H1 (cell line): Measurements from ENCODE around the gene LHFPL3. TPM values are rescaled to one million over a fixed set of nuclear protein-coding genes. Genes with fewer than 3 reads are reported as not detected.

Source experiments
- CTCF ChIA-PET: fragments of 300-600 bp; sonication (Branson Sonifier 250); formaldehyde crosslinking; loops from one replicate; lab custom pipeline; 2021; ENCODE audit not compliant: partially characterized antibody; lab: Charles Lee
- POLR2A ChIA-PET: fragments of 300-600 bp; sonication (Branson Sonifier 250); formaldehyde crosslinking; loops from one replicate; lab custom pipeline; 2021; ENCODE audit warnings: inconsistent platforms; ENCODE audit not compliant: partially characterized antibody; lab: Charles Lee
- DNase-seq, 2 experiments: peaks; one replicate each; pipeline versions ENCODE4 v3.0.0 to v3.0.0-alpha.2; 2010 to 2022; ENCODE audit warnings: low spot score in 2 of 2, low read depth in 1 of 2, mixed read lengths in 1 of 2
- FAIRE-seq: peaks from 2 replicates; lab custom pipeline; 2011; peaks lifted over from hg19 to GRCh38; lab: Jason Lieb, UNC
- H2AFZ ChIP-seq: 2 replicates; pipeline ENCODE4 v1.8.1; 2012; ENCODE audit warnings: low read length, inconsistent platforms
- H2AK5ac ChIP-seq: 2 replicates; pipeline ENCODE4 v1.6.1; 2013; ENCODE audit warnings: low read depth, low read length
- H2BK120ac ChIP-seq: replicated peaks from 2 replicates; pipeline ENCODE3; 2013; ENCODE audit warnings: low read depth, low read length, inconsistent platforms
- H2BK12ac ChIP-seq: 2 replicates; pipeline ENCODE4 v1.6.1; 2013; ENCODE audit warnings: low read depth, low read length
- H2BK15ac ChIP-seq: 2 replicates; pipeline ENCODE4 v1.6.1; 2013; ENCODE audit warnings: low read length
- H2BK20ac ChIP-seq: 2 replicates; pipeline ENCODE4 v1.6.1; 2013; ENCODE audit warnings: low read length
- H2BK5ac ChIP-seq: 2 replicates; pipeline ENCODE4 v1.6.1; 2013; ENCODE audit warnings: low read depth, low read length
- H3K14ac ChIP-seq: 2 replicates; pipeline ENCODE4 v1.6.1; 2013; ENCODE audit warnings: inconsistent platforms; ENCODE audit not compliant: insufficient read length
- H3K18ac ChIP-seq: 2 replicates; pipeline ENCODE4 v1.6.1; 2013; ENCODE audit warnings: low read length; ENCODE audit errors: extremely low read depth
- H3K23ac ChIP-seq: 2 replicates; pipeline ENCODE4 v1.6.1; 2013; ENCODE audit warnings: inconsistent platforms; ENCODE audit not compliant: insufficient read length
- H3K23me2 ChIP-seq: 2 replicates; pipeline ENCODE4 v1.6.1; 2013; ENCODE audit warnings: low read depth, low read length
- H3K27ac ChIP-seq: 2 replicates; pipeline ENCODE4 v1.6.1; 2011; ENCODE audit warnings: low read depth, low read length, inconsistent platforms
- H3K27me3 ChIP-seq, 4 experiments: replicated peaks in 1 of 4; 1 replicate in 1 of 4; 2 replicates in 3 of 4; pipeline versions ENCODE4 v1.6.1 to v1.8.1; 2011 to 2013; ENCODE audit warnings: low read length in 3 of 4, mild to moderate bottlenecking in 3 of 4, inconsistent platforms in 2 of 4, mixed read lengths in 2 of 4, moderate library complexity in 1 of 4; ENCODE audit not compliant: control insufficient read depth in 3 of 4, insufficient read depth in 3 of 4; ENCODE audit errors: extremely low read depth in 1 of 4
- H3K36me3 ChIP-seq, 4 experiments: 2 replicates each; pipeline versions ENCODE4 v1.6.1 to v1.8.1; 2011 to 2013; ENCODE audit warnings: mild to moderate bottlenecking in 4 of 4, low read length in 3 of 4, moderate library complexity in 2 of 4, control low read depth in 1 of 4, inconsistent platforms in 1 of 4; ENCODE audit not compliant: insufficient read depth in 4 of 4, control insufficient read depth in 2 of 4
- H3K4ac ChIP-seq: replicated peaks from 2 replicates; pipeline ENCODE3; 2013; ENCODE audit warnings: low read length, low read depth, mixed read lengths, inconsistent platforms; ENCODE audit not compliant: insufficient read length
- H3K4me1 ChIP-seq, 4 experiments: replicated peaks in 1 of 4; 1 replicate in 1 of 4; 2 replicates in 3 of 4; pipeline versions ENCODE4 v1.6.1 to v1.8.1; 2011 to 2013; ENCODE audit warnings: low read length in 3 of 4, inconsistent platforms in 2 of 4, mixed read lengths in 1 of 4; ENCODE audit not compliant: insufficient read depth in 4 of 4, control insufficient read depth in 3 of 4
- H3K4me2 ChIP-seq, 2 experiments: 2 replicates each; pipeline versions ENCODE4 v1.6.1 to v1.8.1; 2011 to 2013; ENCODE audit warnings: low read depth in 2 of 2, low read length in 2 of 2, control low read depth in 1 of 2, inconsistent platforms in 1 of 2, mild to moderate bottlenecking in 1 of 2; ENCODE audit not compliant: insufficient read depth in 1 of 2
- H3K4me3 ChIP-seq, 4 experiments: fragments of 200-600, 300-600 bp in 1 of 4; sonication (generic), shearing (Covaris generic), sonication (Bioruptor Twin) in 1 of 4; 2 replicates each; pipeline versions ENCODE4 v1.5.1 to v1.8.1; 2011 to 2016; ENCODE audit warnings: low read length in 4 of 4, low read depth in 3 of 4, control low read depth in 2 of 4, inconsistent platforms in 2 of 4, mild to moderate bottlenecking in 2 of 4, mixed read lengths in 1 of 4, moderate library complexity in 1 of 4; ENCODE audit not compliant: insufficient read depth in 2 of 4; ENCODE audit errors: extremely low read depth in 1 of 4
- H3K56ac ChIP-seq: replicated peaks from 2 replicates; pipeline ENCODE3; 2013; ENCODE audit warnings: low read depth, mild to moderate bottlenecking, mixed read lengths, low read length, inconsistent platforms; ENCODE audit not compliant: insufficient read length
- H3K79me1 ChIP-seq: 2 replicates; pipeline ENCODE4 v1.6.1; 2013; ENCODE audit warnings: low read depth, low read length, control low read depth
- H3K79me2 ChIP-seq, 2 experiments: 2 replicates each; pipeline versions ENCODE4 v1.6.1 to v1.8.1; 2012 to 2013; ENCODE audit warnings: low read length in 2 of 2, mild to moderate bottlenecking in 2 of 2, inconsistent platforms in 1 of 2; ENCODE audit not compliant: insufficient read depth in 2 of 2, control insufficient read depth in 1 of 2
- H3K9ac ChIP-seq, 4 experiments: replicated peaks in 1 of 4; 1 replicate in 1 of 4; 2 replicates in 3 of 4; pipeline versions ENCODE4 v1.6.1 to v1.8.1; 2011 to 2013; ENCODE audit warnings: low read depth in 3 of 4, low read length in 3 of 4, control low read depth in 2 of 4, mild to moderate bottlenecking in 2 of 4, moderate library complexity in 2 of 4, inconsistent platforms in 1 of 4; ENCODE audit errors: extremely low read depth in 1 of 4
- H3K9me3 ChIP-seq, 2 experiments: 2 replicates each; pipeline versions ENCODE4 v1.6.1 to v1.8.1; 2012 to 2013; ENCODE audit warnings: mild to moderate bottlenecking in 2 of 2, moderate library complexity in 2 of 2, control low read depth in 1 of 2, inconsistent platforms in 1 of 2, low read depth in 1 of 2, low read length in 1 of 2, mixed read lengths in 1 of 2; ENCODE audit not compliant: insufficient read depth in 2 of 2
- H4K20me1 ChIP-seq, 2 experiments: replicated peaks in 1 of 2; 2 replicates each; pipeline versions ENCODE3 to v1.8.1; 2011 to 2013; ENCODE audit warnings: inconsistent platforms in 2 of 2, low read length in 2 of 2, mild to moderate bottlenecking in 1 of 2; ENCODE audit not compliant: insufficient read depth in 2 of 2, control insufficient read depth in 1 of 2
- H4K5ac ChIP-seq: 2 replicates; pipeline ENCODE4 v1.6.1; 2013; ENCODE audit warnings: low read length, low read depth, mixed read lengths, inconsistent platforms; ENCODE audit not compliant: insufficient read length
- H4K8ac ChIP-seq: 2 replicates; pipeline ENCODE4 v1.8.0; 2013; ENCODE audit warnings: mild to moderate bottlenecking, moderate library complexity, low read length, inconsistent platforms; ENCODE audit not compliant: insufficient read depth; ENCODE audit errors: extremely low read depth
- H4K91ac ChIP-seq: replicated peaks from 2 replicates; pipeline ENCODE3; 2013; ENCODE audit warnings: low read length, mixed read lengths, inconsistent platforms; ENCODE audit not compliant: insufficient read length
- ASH2L ChIP-seq: fragments of 200-600, 300-600 bp; sonication (generic); IDR thresholded peaks from one replicate; pipeline ENCODE4 v1.7.1; 2017; ENCODE audit warnings: low read length
- BRCA1 ChIP-seq: IDR thresholded peaks from 2 replicates; pipeline ENCODE4 v1.6.1; 2012; ENCODE audit warnings: low read depth, low read length, improper control_type of control experiment
- CBX8 ChIP-seq: fragments of 300-800, 300-1000 bp; sonication (generic); IDR thresholded peaks from 2 replicates; pipeline ENCODE4 v1.7.1; 2016; ENCODE audit warnings: low read depth, low read length, borderline replicate concordance
- EZH2 ChIP-seq: fragments of 200-600 bp; sonication (generic); IDR thresholded peaks from 2 replicates; pipeline ENCODE4 v1.7.1; 2012; ENCODE audit warnings: low read depth, mild to moderate bottlenecking, moderate library complexity, low read length, inconsistent platforms; ENCODE audit not compliant: severe bottlenecking
- RAD21 ChIP-seq, 2 experiments: IDR thresholded peaks in 1 of 2; conservative IDR thresholded peaks in 1 of 2; 2 replicates each; pipeline ENCODE4 v1.6.1; 2011; ENCODE audit warnings: low read depth in 2 of 2, low read length in 2 of 2, improper control_type of control experiment in 1 of 2, inconsistent platforms in 1 of 2, mild to moderate bottlenecking in 1 of 2, moderate library complexity in 1 of 2
- SAP30 ChIP-seq: fragments of 300-600 bp; sonication (generic); IDR thresholded peaks from 2 replicates; pipeline ENCODE4 v1.7.1; 2012; ENCODE audit warnings: low read length, moderate library complexity, mild to moderate bottlenecking, inconsistent platforms; ENCODE audit not compliant: insufficient read depth, insufficient replicate concordance
- SIX5 ChIP-seq: IDR thresholded peaks from 2 replicates; pipeline ENCODE4 v1.6.1; 2011; ENCODE audit warnings: mild to moderate bottlenecking, low read depth, low read length
- SP4 ChIP-seq: IDR thresholded peaks from 2 replicates; pipeline ENCODE4 v1.6.1; 2012; ENCODE audit warnings: low read length, inconsistent platforms
- SRF ChIP-seq: IDR thresholded peaks from 2 replicates; pipeline ENCODE4 v1.6.1; 2011; ENCODE audit warnings: mild to moderate bottlenecking, low read depth, low read length, moderate library complexity
- WGBS, 2 experiments: shearing (Covaris generic) in 1 of 2; methylation state at CpG; one replicate each; pipeline versions ENCODE4 v1.1.6 to v1.1.7; 2013 to 2015; ENCODE audit warnings: low lambda C conversion rate in 2 of 2, mixed read lengths in 2 of 2, inconsistent platforms in 1 of 2, low coverage in 1 of 2, missing lambda C conversion rate in 1 of 2; ENCODE audit not compliant: insufficient replicate concordance in 2 of 2, insufficient coverage in 1 of 2, insufficient read length in 1 of 2; ENCODE audit errors: extremely low coverage in 1 of 2, missing lambda C conversion rate in 1 of 2; 5-methylcytosine and 5-hydroxymethylcytosine counted together
- polyA plus RNA-seq, 7 experiments: library from polyadenylated mRNA; depleted of rRNA in 3 of 7; stranded (reverse) in 5 of 7; unstranded in 2 of 7; fragments of >200 nt in 5 of 7; fragments of 200-250 nt in 2 of 7; gene quantifications; 1 replicate in 5 of 7; 2 replicates in 1 of 7; 4 replicates in 1 of 7; pipeline versions ENCODE4 v1.2.1 to v1.2.3, GENCODE V29; 2011 to 2013; ENCODE audit warnings: missing spikeins in 2 of 7, mixed read lengths in 2 of 7
- total RNA-seq: library from RNA; stranded (reverse); fragmentation: NEBNext Ultra II Directional; extraction: Animal tissue kit (Norgen Biotek cat#: 25700); gene quantifications from 2 replicates; pipeline ENCODE4 v1.2.1, GENCODE V29; 2021

The LHFPL3 gene
- total and polyA plus RNA-seq, 2 of the 8 experiments (the other 6 are each of a cell fraction or from before 2014, with no cell fraction given) = 0.24 to 0.50 TPM

DNA sequence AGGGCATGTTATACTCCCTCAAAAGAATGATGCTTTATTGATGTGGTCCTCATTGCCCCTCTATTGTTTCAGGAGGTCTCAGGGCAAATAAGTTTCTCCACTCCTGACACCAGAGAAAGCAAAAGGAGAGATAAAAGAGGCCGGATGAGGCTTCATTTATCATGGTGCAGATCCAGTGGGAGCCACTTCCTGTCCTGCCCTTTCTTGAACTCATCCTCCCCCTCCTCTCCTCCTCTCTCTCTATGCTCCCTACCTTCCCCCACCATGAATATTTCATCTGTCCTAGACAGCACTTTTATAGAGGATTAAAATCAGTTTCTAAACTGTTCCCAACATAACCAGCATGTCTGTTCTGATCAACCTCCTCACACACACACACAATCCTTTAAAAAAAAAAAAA, 513.4 kb downstream of the LHFPL3 start:
- Histone ChIP-seq H3K14ac (no peak overlapping the region), H3K23me2 (no peaks in the 10 kb centered on the region), H3K4ac (no peak overlapping the region), H4K20me1 (no peaks in the 10 kb centered on the region), H3K4me1 (no peaks in the 10 kb centered on the region), H2BK12ac (no peak overlapping the region), H3K36me3 (no peaks in the 10 kb centered on the region), H2BK15ac (no peak overlapping the region), H3K56ac (no peak overlapping the region), H2BK5ac (no peak overlapping the region), H3K4me3 (no peak overlapping the region), H2BK120ac (no peak overlapping the region), H2AFZ (no peak overlapping the region), H3K27ac (no peak overlapping the region), H4K8ac (no peak overlapping the region), H2BK20ac (no peak overlapping the region), H3K4me2 (no peak overlapping the region), H4K91ac (no peak overlapping the region), H2AK5ac (no peak overlapping the region), H3K79me1 (no peaks in the 10 kb centered on the region), H3K18ac (no peak overlapping the region), H4K5ac (no peak overlapping the region), H3K23ac (no peak overlapping the region), H3K9ac (no peak overlapping the region), H3K79me2 (no peaks in the 10 kb centered on the region), H3K27me3 (no peaks in the 10 kb centered on the region), H3K9me3 (no peaks in the 10 kb centered on the region)
- WGBS, 2 experiments = 87% methylated on average over 1 of the region's 1 CpG; no CpG with 5 or more reads in 1 of the 2 experiments
- POLR2A ChIA-PET = no interaction called here
- FAIRE-seq = no peak
- no peak for TF ChIP-seq CBX8
- TF ChIP-seq RAD21 (IDR thresholded peaks at IDR 0.05 in 1 of 2, conservative IDR thresholded peaks at IDR 0.05 in 1 of 2; ENCODE audit: low read depth in 2 of 2, low read length in 2 of 2) = no peak
- no peak for TF ChIP-seq SIX5
- no peak for TF ChIP-seq SAP30
- TF ChIP-seq SRF = no peak
- TF ChIP-seq SP4 = no peak
- TF ChIP-seq EZH2 = no peak
- no peak for TF ChIP-seq BRCA1
- no peak for TF ChIP-seq ASH2L
- DNase-seq = no peak
- CTCF ChIA-PET = interaction anchor here (1.1 to 2.5 kb wide), 4 partner anchors 20 to 70 kb away, joined by 3 to 6 read pairs (median 4); no protein-coding TSS in a partner anchor
